Body of pancreas (tissue), 4 donors: ENCODE data around the gene FOXL1. TPM values are rescaled to one million over a fixed set of nuclear protein-coding genes. Genes with fewer than 3 reads are reported as not detected.
A peak's percentile ranks its signal among the peaks of the same experiment; 100 is the strongest.

Experiments
- ATAC-seq: fragments of 150-250 bp; one replicate; pipeline ENCODE4 v1.9.1; 2016
- DNase-seq, 4 donors: peaks; one replicate each; pipeline ENCODE4 v3.0.0-alpha.2; 2019
- H3K27ac ChIP-seq, 4 donors: fragments of 200-600 bp; sonication (generic); 1 replicate in 3 of 4; 2 replicates in 1 of 4; pipeline versions ENCODE4 v1.5.1 to v1.6.1; 2016 to 2019; ENCODE audit warnings: mild to moderate bottlenecking in 1 of 4, mixed read lengths in 1 of 4, moderate library complexity in 1 of 4
- H3K27me3 ChIP-seq, 2 donors: fragments of 200-600 bp; sonication (generic); one replicate each; pipeline ENCODE4 v1.6.0; 2016; ENCODE audit warnings: mild to moderate bottlenecking in 1 of 2
- H3K36me3 ChIP-seq, 2 donors: fragments of 200-600 bp; sonication (generic); replicated peaks in 1 of 2; 2 replicates each; pipeline ENCODE4 v1.5.1; 2016; ENCODE audit warnings: low read depth in 2 of 2; ENCODE audit not compliant: insufficient read depth in 1 of 2
- H3K4me1 ChIP-seq: fragments of 200-600 bp; sonication (generic); one replicate; pipeline ENCODE4 v1.6.0; 2016
- H3K4me3 ChIP-seq, 2 donors: fragments of 200-600 bp; sonication (generic); 1 replicate in 1 of 2; 2 replicates in 1 of 2; pipeline ENCODE4 v1.5.1; 2016 to 2019
- H3K9me3 ChIP-seq, 3 donors: fragments of 200-600 bp; sonication (generic); 1 replicate in 2 of 3; 2 replicates in 1 of 3; pipeline ENCODE4 v1.5.1; 2016
- POLR2A ChIP-seq, 3 donors: fragments of 450-650 bp; IDR thresholded peaks; one replicate each; pipeline ENCODE4 v1.6.1; 2016; ENCODE audit warnings: antibody characterized with exemption in 3 of 3, mild to moderate bottlenecking in 2 of 3
- WGBS, 2 donors: methylation state at CpG; one replicate each; pipeline ENCODE4 v1.1.5; 2017; 5-methylcytosine and 5-hydroxymethylcytosine counted together
- intact Hi-C: fragments of 100-400 bp; cut with DNase I; formaldehyde crosslinking; loops from one replicate; pipeline ENCODE4 v1.15.1; 2023
- total RNA-seq, 2 donors: library from RNA; depleted of rRNA; stranded (reverse); fragments of >200 nt; gene quantifications; one replicate each; pipeline ENCODE4 v1.1.0, GENCODE V29; 2016
- TF ChIP-seq, protein P1 (sequence below), 7 experiments: fragments of 450-650 bp in 4 of 7; fragments of 200-600 bp in 3 of 7; sonication (generic) in 3 of 7; IDR thresholded peaks; one replicate each; pipeline ENCODE4 v1.5.1; 2016 to 2019; ENCODE audit warnings: antibody characterized with exemption in 7 of 7

The FOXL1 gene
- total RNA-seq, 2 donors from 2014 or later, result 0.52 TPM; not detected in 1

DNA sequence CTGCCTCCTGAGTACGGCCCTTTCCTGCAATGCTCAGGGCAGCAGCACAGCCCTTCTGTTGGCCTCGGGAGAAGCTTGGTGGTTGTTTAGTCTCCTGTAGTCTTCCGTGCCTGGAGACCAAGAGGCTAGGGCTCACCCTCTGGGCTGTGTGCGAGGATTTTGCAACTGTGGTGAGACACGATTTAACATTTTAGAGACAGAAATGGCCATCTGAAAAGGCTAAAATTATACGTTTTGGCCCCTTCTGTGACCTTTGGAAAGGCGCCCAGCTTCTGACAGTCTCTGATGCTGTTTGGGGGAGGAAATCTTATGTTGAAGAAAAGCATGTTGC is 33.1 kb downstream of the FOXL1 start:
- WGBS, 2 donors, result 31 to 43% methylated on average over 3 to 7 of the region's 7 CpGs
- Histone ChIP-seq H3K27me3 (no peaks in the 10 kb centered on the region), H3K4me3 (no peak overlapping the region), H3K27ac (no peak overlapping the region), H3K4me1 (no peaks in the 10 kb centered on the region), H3K36me3 (no peaks in the 10 kb centered on the region), H3K9me3 (no peaks in the 10 kb centered on the region)
- TF ChIP-seq, protein P1, sequence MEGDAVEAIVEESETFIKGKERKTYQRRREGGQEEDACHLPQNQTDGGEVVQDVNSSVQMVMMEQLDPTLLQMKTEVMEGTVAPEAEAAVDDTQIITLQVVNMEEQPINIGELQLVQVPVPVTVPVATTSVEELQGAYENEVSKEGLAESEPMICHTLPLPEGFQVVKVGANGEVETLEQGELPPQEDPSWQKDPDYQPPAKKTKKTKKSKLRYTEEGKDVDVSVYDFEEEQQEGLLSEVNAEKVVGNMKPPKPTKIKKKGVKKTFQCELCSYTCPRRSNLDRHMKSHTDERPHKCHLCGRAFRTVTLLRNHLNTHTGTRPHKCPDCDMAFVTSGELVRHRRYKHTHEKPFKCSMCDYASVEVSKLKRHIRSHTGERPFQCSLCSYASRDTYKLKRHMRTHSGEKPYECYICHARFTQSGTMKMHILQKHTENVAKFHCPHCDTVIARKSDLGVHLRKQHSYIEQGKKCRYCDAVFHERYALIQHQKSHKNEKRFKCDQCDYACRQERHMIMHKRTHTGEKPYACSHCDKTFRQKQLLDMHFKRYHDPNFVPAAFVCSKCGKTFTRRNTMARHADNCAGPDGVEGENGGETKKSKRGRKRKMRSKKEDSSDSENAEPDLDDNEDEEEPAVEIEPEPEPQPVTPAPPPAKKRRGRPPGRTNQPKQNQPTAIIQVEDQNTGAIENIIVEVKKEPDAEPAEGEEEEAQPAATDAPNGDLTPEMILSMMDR (IDR thresholded peaks at IDR 0.05), result no peak
- no peak for TF ChIP-seq POLR2A (IDR thresholded peaks at IDR 0.05)
- ATAC-seq, result no peak
- intact Hi-C loops, result no loop called here
- peak in 1 of 4 donors; percentile 6 for DNase-seq

DNA sequence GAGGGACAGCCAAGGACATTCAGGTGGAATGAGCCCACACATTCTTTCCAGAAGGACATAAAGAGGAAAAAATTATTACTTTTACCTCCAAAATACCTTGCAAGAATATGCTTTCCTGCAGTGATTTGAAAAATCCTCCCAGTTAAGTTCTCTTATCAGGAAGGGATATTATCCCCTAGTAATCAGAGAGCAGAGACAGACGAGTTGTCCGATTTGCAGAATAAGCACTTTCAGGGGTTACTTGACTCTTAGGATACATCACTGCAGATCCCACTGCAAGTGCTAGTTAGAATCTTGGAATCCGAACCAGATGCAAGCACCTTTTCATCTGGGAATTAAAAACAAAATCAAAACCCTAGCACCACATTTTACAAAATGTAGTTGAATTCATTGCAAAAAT is 33.6 kb downstream of the FOXL1 start:
- no peak for ATAC-seq
- Histone ChIP-seq H3K4me1 (no peaks in the 10 kb centered on the region), H3K27ac (no peak overlapping the region), H3K9me3 (no peaks in the 10 kb centered on the region), H3K4me3 (no peak overlapping the region), H3K27me3 (no peaks in the 10 kb centered on the region), H3K36me3 (no peaks in the 10 kb centered on the region)
- TF ChIP-seq, protein P1 (IDR thresholded peaks at IDR 0.05), result no peak
- TF ChIP-seq POLR2A (IDR thresholded peaks at IDR 0.05), result no peak
- intact Hi-C loops, result no loop called here
- no peak for DNase-seq
- 51 to 65% methylated on average over 3 of the region's 3 CpGs for WGBS, 2 donors

DNA sequence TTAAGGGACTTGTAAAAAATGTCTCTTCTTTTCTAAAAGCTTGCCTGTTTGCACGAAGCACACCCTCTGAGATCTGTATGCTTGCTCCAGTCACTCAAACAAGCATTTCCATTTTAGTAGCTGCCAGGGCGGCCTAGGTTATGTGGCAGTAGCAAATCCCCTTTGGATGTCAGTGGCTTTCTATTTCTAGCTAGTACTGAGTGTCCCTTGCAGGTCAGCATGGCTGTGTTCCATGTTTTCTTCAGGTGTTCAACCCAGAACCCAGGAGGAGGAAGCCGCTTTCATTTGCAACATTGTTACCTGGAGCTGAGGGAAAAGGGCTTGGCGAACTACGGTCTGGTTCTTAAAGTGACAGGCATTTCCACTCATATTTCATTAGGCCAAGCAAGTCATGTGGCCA is 36.4 kb downstream of the FOXL1 start:
- Histone ChIP-seq H3K9me3 (no peaks in the 10 kb centered on the region), H3K36me3 (no peaks in the 10 kb centered on the region), H3K27ac (no peak overlapping the region), H3K4me3 (no peak overlapping the region), H3K27me3 (no peaks in the 10 kb centered on the region), H3K4me1 (no peaks in the 10 kb centered on the region)
- intact Hi-C loops, result no loop called here
- ATAC-seq (no peak), DNase-seq (no peak)
- TF ChIP-seq, protein P1 (IDR thresholded peaks at IDR 0.05), result no peak
- no peak for TF ChIP-seq POLR2A (IDR thresholded peaks at IDR 0.05)
- 52 to 56% methylated on average over 5 of the region's 5 CpGs for whole genome bisulfite sequencing, 2 donors

DNA sequence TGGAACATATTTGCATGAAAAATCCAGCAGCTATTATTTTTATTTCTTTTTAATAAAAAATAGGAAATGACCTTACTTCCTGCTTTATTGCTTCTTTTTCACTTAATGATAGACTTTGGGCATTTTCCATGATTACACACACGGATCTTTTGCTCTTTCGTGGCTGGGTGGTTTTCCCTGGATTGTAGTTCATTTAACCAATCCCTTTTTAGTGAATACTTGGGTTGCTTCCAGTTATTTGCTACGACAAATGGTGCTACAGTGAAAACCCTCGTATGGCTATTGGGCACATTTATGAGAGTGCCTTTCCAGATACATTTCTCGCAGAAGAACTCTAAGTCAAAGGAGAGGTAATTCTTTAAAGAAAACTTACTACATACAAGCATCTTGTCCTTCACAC is 38.6 kb downstream of the FOXL1 start:
- H3K27ac ChIP-seq, result no peak overlapping the region
- H3K9me3 ChIP-seq, result no peaks in the 10 kb centered on the region
- H3K4me1 ChIP-seq, result no peaks in the 10 kb centered on the region
- H3K4me3 ChIP-seq, result no peak overlapping the region
- H3K36me3 ChIP-seq, result no peaks in the 10 kb centered on the region
- 55 to 64% methylated on average over 5 of the region's 5 CpGs for WGBS, 2 donors
- DNase-seq, result no peak
- no peak for ATAC-seq
- intact Hi-C loops, result no loop called here
- no peak for TF ChIP-seq POLR2A (IDR thresholded peaks at IDR 0.05)
- TF ChIP-seq, protein P1 (IDR thresholded peaks at IDR 0.05), result no peak
- no peaks in the 10 kb centered on the region for H3K27me3 ChIP-seq

DNA sequence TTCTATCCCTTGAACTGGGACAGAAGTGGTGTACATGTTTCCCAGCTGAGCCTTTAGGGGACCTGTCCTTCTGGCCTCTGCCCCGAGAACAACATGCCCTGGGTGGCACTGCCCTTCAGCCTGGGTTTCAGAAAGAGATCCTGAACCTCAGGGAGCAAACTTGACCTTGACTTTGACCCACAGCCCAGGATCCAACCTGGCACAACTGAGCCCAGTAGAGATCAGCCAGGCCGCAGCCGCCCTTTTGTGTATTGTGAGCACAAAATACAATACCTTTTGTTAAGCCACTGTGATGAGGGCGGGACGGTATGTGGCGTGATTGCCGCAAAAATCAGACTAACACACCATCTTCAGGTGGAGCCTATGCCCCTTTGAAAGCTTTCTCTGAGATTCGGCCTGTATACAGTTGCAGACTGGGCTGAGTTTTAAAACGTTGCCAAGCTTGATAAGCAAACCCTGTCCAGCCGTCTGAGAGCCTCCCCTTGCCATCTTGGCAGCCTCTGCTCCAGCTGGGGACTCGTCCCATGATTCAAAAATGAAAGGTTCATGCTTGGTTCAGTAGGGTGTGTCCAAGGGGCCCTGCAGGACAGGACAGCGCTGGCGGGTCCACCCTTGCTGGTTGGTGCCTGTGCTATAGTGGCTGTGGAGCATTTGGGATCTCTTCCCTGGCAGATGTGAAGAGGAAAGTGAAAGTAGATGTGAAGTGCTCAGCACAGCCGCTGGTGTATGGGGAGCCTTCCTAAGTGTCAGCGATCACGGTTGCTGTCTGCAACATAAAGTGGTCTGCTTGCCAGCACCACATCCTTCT is 40.3 kb downstream of the FOXL1 start:
- H3K4me3 ChIP-seq, result no peak overlapping the region
- no peaks in the 10 kb centered on the region for H3K36me3 ChIP-seq
- no peaks in the 10 kb centered on the region for H3K27me3 ChIP-seq
- 74 to 78% methylated on average over 15 to 16 of the region's 16 CpGs for WGBS, 2 donors
- H3K27ac ChIP-seq, result no peak overlapping the region
- DNase-seq, result no peak
- H3K9me3 ChIP-seq, result no peaks in the 10 kb centered on the region
- ATAC-seq, result no peak
- TF ChIP-seq, protein P1 (IDR thresholded peaks at IDR 0.05), result no peak
- no peak for TF ChIP-seq POLR2A (IDR thresholded peaks at IDR 0.05)
- no peaks in the 10 kb centered on the region for H3K4me1 ChIP-seq
- intact Hi-C loops, result no loop called here
